Astrocyte of the cerebellum (primary cell): ENCODE data around the gene ZXDC.

ENCODE experiments used
- DNase-seq: peaks from one replicate; pipeline ENCODE4 v3.0.0-alpha.2; 2011; ENCODE audit warnings: low read depth
- H3K4me3 ChIP-seq: 2 replicates; pipeline ENCODE4 v1.5.1; 2011; ENCODE audit warnings: mild to moderate bottlenecking, low read depth, low read length, moderate library complexity
- in situ Hi-C: cut with HindIII; loops from 2 replicates; pipeline ENCODE4 v1.10.0; 2017; ENCODE audit warnings: low sequenced_read_pairs
- TF ChIP-seq, protein P1 (sequence below): IDR thresholded peaks from 2 replicates; pipeline ENCODE4 v1.5.1; 2012; ENCODE audit warnings: low read length, low read depth, moderate library complexity, mild to moderate bottlenecking; ENCODE audit errors: missing control alignments

The ZXDC gene

DNA sequence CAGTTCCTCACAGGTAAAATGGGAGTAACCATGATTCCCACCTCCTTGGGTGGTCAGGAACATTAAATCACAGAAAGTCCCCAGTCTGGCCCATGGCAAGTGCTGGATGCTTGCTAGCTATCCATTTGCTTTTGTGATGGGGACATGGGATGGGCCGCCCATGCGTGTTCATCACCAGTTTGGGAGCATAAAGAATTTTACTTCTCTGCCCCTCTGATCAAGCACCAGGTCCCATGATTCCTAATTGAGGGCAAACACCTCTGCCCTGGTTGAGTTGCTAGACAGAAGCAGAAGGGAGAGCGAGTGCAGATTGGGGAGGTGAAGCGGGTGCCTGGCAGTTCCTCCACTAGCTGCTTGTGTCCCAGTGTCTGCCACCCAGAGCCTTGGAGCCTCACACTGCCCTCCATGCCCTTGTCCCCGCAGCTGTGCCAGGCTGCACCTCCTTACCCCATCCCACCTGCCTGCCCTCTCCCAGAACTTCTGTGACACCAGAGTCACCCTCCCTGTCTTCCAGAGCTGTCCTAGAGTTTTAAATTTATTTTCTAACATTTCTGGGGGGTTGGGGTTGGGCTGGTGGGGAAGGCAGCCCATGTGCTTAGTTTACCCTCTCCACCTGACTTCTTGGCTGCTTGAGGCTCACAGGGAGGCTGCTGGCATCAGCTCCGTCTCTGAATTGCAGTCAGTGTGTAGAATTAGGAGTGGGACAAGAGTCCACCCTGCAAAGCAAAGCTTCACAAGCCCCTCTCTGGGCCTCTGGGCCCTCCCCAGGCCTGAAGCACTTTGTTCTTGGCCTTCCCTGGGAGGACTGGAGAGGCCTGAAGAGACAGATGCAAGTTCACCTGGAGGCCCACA, 62.6 kb downstream of the ZXDC start:
- no peak for DNase-seq
- in situ Hi-C loops = no loop called here
- TF ChIP-seq, protein P1, sequence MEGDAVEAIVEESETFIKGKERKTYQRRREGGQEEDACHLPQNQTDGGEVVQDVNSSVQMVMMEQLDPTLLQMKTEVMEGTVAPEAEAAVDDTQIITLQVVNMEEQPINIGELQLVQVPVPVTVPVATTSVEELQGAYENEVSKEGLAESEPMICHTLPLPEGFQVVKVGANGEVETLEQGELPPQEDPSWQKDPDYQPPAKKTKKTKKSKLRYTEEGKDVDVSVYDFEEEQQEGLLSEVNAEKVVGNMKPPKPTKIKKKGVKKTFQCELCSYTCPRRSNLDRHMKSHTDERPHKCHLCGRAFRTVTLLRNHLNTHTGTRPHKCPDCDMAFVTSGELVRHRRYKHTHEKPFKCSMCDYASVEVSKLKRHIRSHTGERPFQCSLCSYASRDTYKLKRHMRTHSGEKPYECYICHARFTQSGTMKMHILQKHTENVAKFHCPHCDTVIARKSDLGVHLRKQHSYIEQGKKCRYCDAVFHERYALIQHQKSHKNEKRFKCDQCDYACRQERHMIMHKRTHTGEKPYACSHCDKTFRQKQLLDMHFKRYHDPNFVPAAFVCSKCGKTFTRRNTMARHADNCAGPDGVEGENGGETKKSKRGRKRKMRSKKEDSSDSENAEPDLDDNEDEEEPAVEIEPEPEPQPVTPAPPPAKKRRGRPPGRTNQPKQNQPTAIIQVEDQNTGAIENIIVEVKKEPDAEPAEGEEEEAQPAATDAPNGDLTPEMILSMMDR = no peak
- no peak overlapping the region for H3K4me3 ChIP-seq

DNA sequence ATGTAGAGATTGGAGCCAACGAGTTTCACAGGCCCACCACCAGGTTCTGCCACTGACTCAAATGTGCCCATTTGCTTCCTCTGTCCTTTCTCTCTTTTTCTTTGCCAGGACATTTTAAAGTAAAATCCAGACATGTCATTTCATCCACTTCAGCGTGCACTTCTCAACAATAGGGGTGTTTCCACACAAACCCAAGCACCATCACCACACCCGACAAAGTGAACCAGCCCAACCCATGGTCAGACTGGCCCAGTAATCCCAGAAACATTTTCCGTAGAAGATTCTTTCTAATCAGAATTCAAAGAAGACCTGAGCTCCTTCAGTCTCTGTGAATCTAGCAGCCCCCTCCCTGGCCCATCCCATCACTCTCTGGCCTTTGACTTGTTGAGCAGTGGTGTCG, 67.6 kb downstream of the ZXDC start:
- no peak overlapping the region for H3K4me3 ChIP-seq
- in situ Hi-C loops = no loop called here
- no peak for DNase-seq
- TF ChIP-seq, protein P1 = no peak

DNA sequence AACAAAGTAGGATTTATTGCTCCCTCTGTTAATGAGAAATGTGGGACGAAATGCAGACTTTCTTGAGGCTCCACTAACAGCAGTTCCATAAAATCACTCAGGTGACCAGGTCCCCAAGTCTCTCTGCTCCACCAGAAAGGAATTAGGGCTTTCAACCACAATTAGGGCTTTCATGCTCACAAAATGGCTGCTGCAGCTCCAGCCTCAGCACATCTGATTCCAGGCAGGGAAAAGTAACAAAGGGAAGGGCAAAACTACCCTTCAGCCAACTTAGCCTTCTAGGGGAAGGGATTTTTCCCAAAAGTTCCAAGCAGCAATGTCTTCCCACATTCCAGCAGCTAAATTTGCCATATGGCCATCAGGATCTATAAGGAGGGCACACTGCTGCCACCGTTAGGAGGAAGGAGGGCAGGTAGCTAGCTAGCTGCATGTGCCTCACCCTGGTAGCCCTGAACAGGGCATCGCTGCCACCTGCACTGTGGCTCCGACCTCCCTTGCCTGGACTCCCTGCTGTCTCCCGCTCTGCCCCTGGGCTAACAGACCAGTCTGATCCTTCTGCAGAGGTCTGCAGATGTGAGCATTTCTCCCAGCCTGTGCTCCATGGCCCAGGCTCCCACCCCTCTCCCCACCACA, 68.2 kb downstream of the ZXDC start:
- in situ Hi-C loops = no loop called here
- TF ChIP-seq, protein P1 = no peak
- no peak for DNase-seq
- H3K4me3 ChIP-seq = no peak overlapping the region

DNA sequence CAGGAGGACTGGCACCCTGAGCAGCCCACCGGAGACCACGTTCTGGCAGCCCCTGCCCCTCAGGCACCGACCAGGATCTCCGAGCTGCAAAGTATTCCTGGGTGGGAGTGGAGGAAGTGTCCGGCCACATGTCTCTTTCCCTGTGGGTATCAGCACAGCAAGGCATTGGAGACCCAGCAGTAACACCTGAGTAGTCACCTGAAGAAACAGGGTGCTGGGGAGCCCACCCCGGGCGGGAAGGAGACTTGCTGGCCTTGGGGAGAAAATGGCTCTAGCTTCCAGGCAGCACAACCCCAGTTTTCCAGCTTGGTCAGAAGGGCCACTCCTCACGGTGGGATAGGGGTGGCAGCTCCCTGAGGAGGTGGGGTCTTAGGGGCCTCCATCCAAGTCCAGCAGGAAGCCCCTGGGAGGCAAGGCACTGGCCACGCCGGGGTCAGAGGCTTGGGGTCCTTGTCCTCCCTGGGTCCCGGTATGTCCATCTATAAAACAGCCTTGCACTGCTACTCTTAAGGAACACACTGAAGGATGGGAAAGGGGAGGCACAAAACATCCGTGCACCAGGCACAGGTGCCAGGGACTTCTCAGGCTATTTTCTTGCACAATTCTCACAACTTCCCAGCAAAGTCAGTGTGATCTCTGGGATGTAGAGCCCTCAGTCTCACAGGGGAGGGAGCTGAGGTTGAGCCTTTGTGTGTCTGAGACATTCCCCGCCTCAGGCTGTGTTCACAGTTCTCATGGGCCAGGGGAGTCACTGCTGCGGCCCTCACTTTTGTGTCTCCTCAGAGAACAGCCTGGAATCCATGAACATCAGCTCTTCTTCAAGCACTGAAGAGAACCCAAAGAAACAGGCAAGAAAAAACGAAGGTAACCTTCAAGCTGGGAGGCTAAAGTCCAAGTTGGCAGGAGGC, 69.0 kb downstream of the ZXDC start:
- H3K4me3 ChIP-seq = no peak overlapping the region
- no peak for DNase-seq
- TF ChIP-seq, protein P1 = no peak
- in situ Hi-C loops = no loop called here

DNA sequence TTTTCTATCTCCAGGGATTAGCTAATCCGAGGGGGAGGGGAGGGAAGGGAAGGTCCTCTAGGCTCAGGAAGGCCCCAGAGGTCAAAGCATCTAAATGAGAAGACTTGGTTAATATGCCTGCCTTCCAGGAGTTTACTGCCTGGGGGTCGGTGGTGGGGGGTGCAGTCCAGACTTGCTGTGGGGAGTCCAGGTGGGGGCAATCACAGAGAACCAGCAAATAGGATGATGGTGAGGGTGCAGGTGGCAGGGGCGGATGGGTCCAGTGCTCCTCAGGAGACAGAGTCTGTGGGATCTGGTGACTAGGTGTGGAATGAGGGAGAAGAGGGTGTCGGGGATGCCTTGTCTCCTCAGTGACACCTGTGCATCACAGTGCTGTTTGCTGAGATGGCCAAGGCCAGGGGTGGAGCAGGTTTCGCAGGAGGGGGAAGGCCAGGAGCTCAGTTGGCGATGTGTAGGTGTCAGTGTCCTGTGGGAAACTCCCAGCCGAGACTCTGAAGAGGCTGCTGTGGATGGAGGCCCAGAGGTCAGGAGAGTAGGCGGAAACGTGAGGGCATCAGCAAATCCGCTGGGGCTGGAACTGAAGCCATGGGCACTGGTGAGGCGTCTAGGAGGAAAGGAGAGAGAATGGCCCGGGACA, 72.9 kb downstream of the ZXDC start:
- H3K4me3 ChIP-seq = no peak overlapping the region
- in situ Hi-C loops = no loop called here
- TF ChIP-seq, protein P1 = no peak
- DNase-seq = no peak

DNA sequence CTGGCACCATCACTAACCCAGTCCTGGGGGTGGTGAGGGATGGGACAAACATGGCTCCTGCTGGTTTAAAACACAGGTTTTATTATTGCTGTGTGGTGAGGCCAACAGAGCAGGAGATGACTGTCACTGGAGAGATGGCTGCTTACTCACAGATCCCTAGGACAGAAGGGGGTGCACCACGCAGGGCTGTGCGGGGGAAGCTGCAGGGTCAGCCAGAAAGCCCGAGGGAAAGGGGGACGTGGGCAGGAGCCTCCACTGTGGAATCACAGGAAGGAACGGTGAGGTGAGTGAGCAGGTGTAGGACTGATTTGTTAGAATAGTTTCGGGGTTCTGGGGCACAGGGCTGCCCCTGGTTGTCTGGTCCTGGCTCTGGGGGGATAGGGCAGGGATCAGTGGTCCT, 73.5 kb downstream of the ZXDC start:
- TF ChIP-seq, protein P1 = no peak
- no peak overlapping the region for H3K4me3 ChIP-seq
- in situ Hi-C loops = no loop called here
- no peak for DNase-seq
